Mesenchymal stem cell (in vitro differentiated cells and primary cell): ENCODE data around the gene ABO.
"Not testable (repeated sequence)": the region's sequence is repeated elsewhere in the genome, so short reads cannot be mapped to it uniquely, and the experiment has no call there.

ENCODE experiments used
- DNase-seq: peaks from one replicate; pipeline ENCODE4 v3.0.0-alpha.2; 2013
- H2AFZ ChIP-seq: one replicate; pipeline ENCODE4 v1.6.1; 2013; ENCODE audit warnings: low read depth, mild to moderate bottlenecking, control low read depth, inconsistent platforms, low read length, moderate library complexity
- H2AK5ac ChIP-seq: 2 replicates; pipeline ENCODE4 v1.6.1; 2013; ENCODE audit warnings: low read length, moderate library complexity, mild to moderate bottlenecking, inconsistent platforms; ENCODE audit not compliant: severe bottlenecking
- H2BK120ac ChIP-seq: one replicate; pipeline ENCODE4 v1.6.1; 2013; ENCODE audit warnings: low read depth, mild to moderate bottlenecking, inconsistent platforms, low read length, moderate library complexity
- H2BK12ac ChIP-seq, 2 experiments: one replicate each; pipeline ENCODE4 v1.6.1; 2013; ENCODE audit warnings: inconsistent platforms in 2 of 2, low read length in 2 of 2, mild to moderate bottlenecking in 2 of 2, moderate library complexity in 2 of 2, control low read depth in 1 of 2
- H2BK15ac ChIP-seq: one replicate; pipeline ENCODE4 v1.6.1; 2013; ENCODE audit warnings: mild to moderate bottlenecking, low read depth, inconsistent platforms; ENCODE audit not compliant: poor library complexity, severe bottlenecking
- H2BK5ac ChIP-seq: 2 replicates; pipeline ENCODE4 v1.6.1; 2013; ENCODE audit warnings: low read depth, mild to moderate bottlenecking, low read length, control low read depth, inconsistent platforms; ENCODE audit not compliant: poor library complexity, severe bottlenecking
- H3K14ac ChIP-seq, 2 experiments: one replicate each; pipeline ENCODE4 v1.6.1; 2013; ENCODE audit warnings: inconsistent platforms in 2 of 2, low read length in 2 of 2, control low read depth in 1 of 2, mild to moderate bottlenecking in 1 of 2, moderate library complexity in 1 of 2
- H3K18ac ChIP-seq, 2 experiments: one replicate each; pipeline ENCODE4 v1.6.1; 2013; ENCODE audit warnings: inconsistent platforms in 2 of 2, low read length in 2 of 2, control low read depth in 1 of 2, low read depth in 1 of 2, mild to moderate bottlenecking in 1 of 2
- H3K23ac ChIP-seq, 2 experiments: one replicate each; pipeline ENCODE4 v1.6.1; 2013; ENCODE audit warnings: inconsistent platforms in 2 of 2, low read length in 2 of 2, mild to moderate bottlenecking in 2 of 2, moderate library complexity in 2 of 2, control low read depth in 1 of 2
- H3K27ac ChIP-seq: 2 replicates; pipeline ENCODE4 v1.5.1; 2013; ENCODE audit warnings: mild to moderate bottlenecking, moderate library complexity, low read length, control low read depth, inconsistent platforms; ENCODE audit not compliant: poor library complexity, severe bottlenecking
- H3K27me3 ChIP-seq, 2 experiments: 2 replicates each; pipeline versions ENCODE4 v1.6.1 to v1.7.0; 2013; ENCODE audit warnings: low read length in 2 of 2, mild to moderate bottlenecking in 2 of 2, moderate library complexity in 2 of 2, control low read depth in 1 of 2, inconsistent platforms in 1 of 2; ENCODE audit not compliant: control insufficient read depth in 1 of 2, insufficient read depth in 1 of 2
- H3K36me3 ChIP-seq, 2 experiments: 2 replicates each; pipeline versions ENCODE4 v1.6.1 to v1.7.0; 2013; ENCODE audit warnings: low read length in 2 of 2, control low read depth in 1 of 2, inconsistent platforms in 1 of 2, low read depth in 1 of 2, mild to moderate bottlenecking in 1 of 2; ENCODE audit not compliant: insufficient read depth in 2 of 2, control insufficient read depth in 1 of 2
- H3K4ac ChIP-seq, 2 experiments: one replicate each; pipeline ENCODE4 v1.6.1; 2013; ENCODE audit warnings: inconsistent platforms in 2 of 2, low read length in 2 of 2, mild to moderate bottlenecking in 2 of 2, moderate library complexity in 2 of 2, control low read depth in 1 of 2, low read depth in 1 of 2
- H3K4me1 ChIP-seq: 2 replicates; pipeline ENCODE4 v1.6.1; 2013; ENCODE audit warnings: low read depth, low read length, control low read depth; ENCODE audit not compliant: control insufficient read depth, insufficient read depth
- H3K4me2 ChIP-seq: 2 replicates; pipeline ENCODE4 v1.6.1; 2013; ENCODE audit warnings: low read length, mild to moderate bottlenecking, inconsistent platforms; ENCODE audit not compliant: poor library complexity, severe bottlenecking
- H3K4me3 ChIP-seq, 2 experiments: 2 replicates each; pipeline versions ENCODE4 v1.5.1 to v1.7.0; 2013; ENCODE audit warnings: low read length in 2 of 2, mild to moderate bottlenecking in 2 of 2, control low read depth in 1 of 2, low read depth in 1 of 2; ENCODE audit not compliant: insufficient read depth in 1 of 2
- H3K79me1 ChIP-seq: replicated peaks from 2 replicates; pipeline ENCODE4 v1.6.1; 2013; ENCODE audit warnings: mild to moderate bottlenecking, control low read depth, low read length, inconsistent platforms; ENCODE audit not compliant: poor library complexity, severe bottlenecking
- H3K9ac ChIP-seq: 2 replicates; pipeline ENCODE4 v1.7.0; 2013; ENCODE audit warnings: mild to moderate bottlenecking, low read length, moderate library complexity
- H3K9me3 ChIP-seq: 2 replicates; pipeline ENCODE4 v1.7.0; 2013; ENCODE audit warnings: mild to moderate bottlenecking, low read length; ENCODE audit not compliant: control insufficient read depth
- H4K8ac ChIP-seq: one replicate; pipeline ENCODE4 v1.6.1; 2013; ENCODE audit warnings: inconsistent platforms, mild to moderate bottlenecking, low read length, moderate library complexity
- H4K91ac ChIP-seq: one replicate; pipeline ENCODE4 v1.6.1; 2013; ENCODE audit warnings: mild to moderate bottlenecking, low read length, inconsistent platforms
- WGBS: methylation state at CpG from one replicate; pipeline ENCODE4 v1.1.7; 2013; ENCODE audit warnings: mixed read lengths; 5-methylcytosine and 5-hydroxymethylcytosine counted together

ABO gene

DNA sequence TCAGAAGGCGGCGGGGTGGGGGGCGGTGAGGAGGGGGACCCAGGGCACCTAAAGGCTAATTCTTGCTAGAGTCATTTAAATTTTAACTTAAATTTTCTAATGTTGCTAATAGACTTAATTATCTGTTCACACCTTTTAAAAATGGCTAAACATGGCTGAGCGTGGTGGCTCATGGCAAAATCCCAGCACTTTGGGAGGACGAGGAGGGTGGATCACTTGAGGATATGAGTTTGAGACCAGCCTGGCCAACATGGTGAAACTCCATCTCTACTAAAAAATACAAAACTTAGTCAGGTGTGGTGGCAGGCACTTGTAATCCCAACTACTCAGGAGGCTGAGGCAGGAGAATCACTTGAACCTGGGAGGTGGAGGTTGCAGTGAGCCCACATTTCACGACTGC, 23.8 kb downstream of the ABO start:
- not testable (repeated sequence) for H3K4ac ChIP-seq, H3K9ac ChIP-seq, H4K91ac ChIP-seq, H2BK15ac ChIP-seq, H2AK5ac ChIP-seq, H3K9me3 ChIP-seq, H3K23ac ChIP-seq, H3K4me3 ChIP-seq, H2AFZ ChIP-seq, DNase-seq, H3K36me3 ChIP-seq, H3K4me2 ChIP-seq, H2BK12ac ChIP-seq, H3K27ac ChIP-seq, H2BK120ac ChIP-seq, H3K79me1 ChIP-seq, H3K18ac ChIP-seq, H3K4me1 ChIP-seq, H2BK5ac ChIP-seq, H3K14ac ChIP-seq, H4K8ac ChIP-seq
- peaks cover 58 to 64% of the 10 kb centered on the region in 2 experiments for H3K27me3 ChIP-seq
- 88% methylated on average over 1 of the region's 6 CpGs for WGBS

DNA sequence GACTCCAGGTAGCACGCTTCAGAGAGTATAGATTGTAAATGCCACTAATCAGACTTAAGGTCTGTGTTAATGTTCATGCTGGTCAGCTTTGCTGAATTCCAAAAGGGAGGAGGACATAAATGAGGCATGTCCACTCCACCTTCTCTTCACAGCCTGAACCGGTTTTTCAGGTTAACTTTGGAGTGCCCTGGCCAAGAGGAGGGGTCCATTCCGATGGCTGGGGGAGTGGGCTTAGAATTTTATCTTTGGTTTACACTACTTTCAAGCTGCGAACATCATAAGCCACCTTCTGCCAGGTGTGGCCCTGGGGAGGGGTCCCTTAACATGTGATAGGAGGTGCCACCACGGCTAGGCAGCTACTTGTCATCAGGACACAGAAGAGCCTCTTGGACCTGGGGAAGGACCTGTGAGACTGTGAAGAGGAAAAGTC, 24.2 kb downstream of the ABO start:
- Histone ChIP-seq H3K4me3 (no peak overlapping the region), H3K27me3 (peaks cover 58 to 69% of the 10 kb centered on the region in 2 experiments), H4K8ac (no peak overlapping the region), H2BK15ac (no peak overlapping the region), H2BK120ac (no peak overlapping the region), H3K36me3 (no peaks in the 10 kb centered on the region), H3K4ac (no peak overlapping the region), H2BK5ac (no peak overlapping the region), H3K23ac (no peak overlapping the region), H3K4me1 (no peaks in the 10 kb centered on the region), H2BK12ac (no peak overlapping the region), H3K14ac (no peak overlapping the region), H3K9ac (no peak overlapping the region), H3K18ac (no peak overlapping the region), H3K9me3 (no peaks in the 10 kb centered on the region), H2AK5ac (no peak overlapping the region), H3K27ac (no peak overlapping the region), H3K79me1 (no peaks in the 10 kb centered on the region), H3K4me2 (no peak overlapping the region), H2AFZ (no peak overlapping the region), H4K91ac (no peak overlapping the region)
- DNase-seq, result no peak
- 76% methylated on average over 4 of the region's 5 CpGs for WGBS

DNA sequence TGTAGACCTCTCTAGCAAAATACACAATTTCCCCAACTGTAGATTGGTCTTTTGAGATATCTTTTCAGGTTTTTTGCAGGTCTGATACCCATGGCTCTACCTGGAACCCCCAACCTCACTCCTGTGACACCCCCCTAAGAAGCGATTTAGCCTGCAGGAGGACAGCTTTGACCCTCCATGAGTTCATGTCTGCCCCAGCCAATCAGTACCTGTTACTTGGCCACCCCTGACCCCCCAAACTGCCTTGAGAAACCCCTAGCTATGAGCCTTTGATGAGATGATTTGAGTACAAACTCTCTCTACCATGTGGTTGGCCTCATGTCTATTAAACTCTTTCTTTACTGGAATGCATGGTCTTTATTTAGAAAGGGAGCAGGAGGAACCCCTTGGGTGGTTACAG, 25.7 kb downstream of the ABO start:
- Histone ChIP-seq H3K14ac (no peak overlapping the region), H3K4me3 (no peak overlapping the region), H2AFZ (no peak overlapping the region), H3K9ac (no peak overlapping the region), H3K23ac (no peak overlapping the region), H3K9me3 (no peaks in the 10 kb centered on the region), H3K4me1 (no peaks in the 10 kb centered on the region), H2BK15ac (no peak overlapping the region), H3K79me1 (no peaks in the 10 kb centered on the region), H2BK120ac (no peak overlapping the region), H2AK5ac (no peak overlapping the region), H2BK5ac (no peak overlapping the region), H3K27me3 (peaks cover 58 to 75% of the 10 kb centered on the region in 2 experiments), H3K27ac (no peak overlapping the region), H3K4me2 (no peak overlapping the region), H3K36me3 (no peaks in the 10 kb centered on the region), H4K91ac (no peak overlapping the region), H4K8ac (no peak overlapping the region), H3K4ac (no peak overlapping the region), H3K18ac (no peak overlapping the region), H2BK12ac (no peak overlapping the region)
- 92% methylated on average over 1 of the region's 1 CpG for WGBS
- no peak for DNase-seq

DNA sequence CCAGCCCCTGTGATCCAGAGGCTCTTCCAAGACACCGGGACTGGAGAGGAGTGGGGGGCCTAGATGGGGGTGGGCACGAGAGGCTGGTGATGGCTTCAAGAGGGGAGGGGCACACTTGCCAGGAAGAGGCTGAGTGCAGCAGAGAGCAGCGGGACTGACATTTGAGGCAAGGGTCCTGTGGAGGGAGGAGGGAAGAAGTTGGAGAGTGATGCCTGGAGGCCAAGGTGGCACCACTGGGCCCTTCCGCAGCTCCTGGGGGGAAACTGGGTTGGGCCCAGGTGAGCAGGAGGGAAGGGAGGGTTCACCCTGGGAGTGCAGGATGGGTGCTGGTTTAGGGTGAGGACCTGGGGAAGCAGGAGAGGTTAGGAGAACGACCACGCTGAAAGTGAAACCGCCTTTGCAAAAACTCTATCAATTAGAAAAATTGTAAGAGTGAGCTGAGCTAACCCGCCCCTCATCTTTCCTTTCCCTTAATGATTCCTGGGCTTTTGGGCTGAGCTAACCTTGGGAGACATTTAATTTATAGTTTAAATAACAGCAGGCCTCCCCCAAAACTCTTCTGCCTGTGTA, 26.2 kb downstream of the ABO start:
- H3K79me1 ChIP-seq, result no peaks in the 10 kb centered on the region
- no peak for DNase-seq
- no peak overlapping the region for H2AFZ ChIP-seq
- H3K36me3 ChIP-seq, result no peaks in the 10 kb centered on the region
- H4K91ac ChIP-seq, result no peak overlapping the region
- peaks cover 62 to 78% of the 10 kb centered on the region in 2 experiments for H3K27me3 ChIP-seq
- no peak overlapping the region for H2BK12ac ChIP-seq
- no peak overlapping the region for H3K4me3 ChIP-seq
- no peak overlapping the region for H2BK15ac ChIP-seq
- no peaks in the 10 kb centered on the region for H3K4me1 ChIP-seq
- H4K8ac ChIP-seq, result no peak overlapping the region
- no peaks in the 10 kb centered on the region for H3K9me3 ChIP-seq
- no peak overlapping the region for H3K14ac ChIP-seq
- H2BK5ac ChIP-seq, result no peak overlapping the region
- no peak overlapping the region for H2BK120ac ChIP-seq
- H3K9ac ChIP-seq, result no peak overlapping the region
- H3K4ac ChIP-seq, result no peak overlapping the region
- WGBS, result 82% methylated on average over 4 of the region's 8 CpGs
- no peak overlapping the region for H3K18ac ChIP-seq
- no peak overlapping the region for H3K4me2 ChIP-seq
- no peak overlapping the region for H2AK5ac ChIP-seq
- no peak overlapping the region for H3K27ac ChIP-seq
- H3K23ac ChIP-seq, result no peak overlapping the region
